ENCODE measurements around the gene RNF223. TPM values are rescaled to one million over a fixed set of nuclear protein-coding genes. Genes with fewer than 3 reads are reported as not detected.
A peak's percentile ranks its signal among the peaks of the same experiment; 100 is the strongest.

The RNF223 gene
- total RNA-seq, 4 donors from 2014 or later = not detected

- Histone ChIP-seq H3K27ac (replicated peaks in 1 of 4) (no peak overlapping the region), H3K36me3 (peaks cover 0 to 8% (median 0%) of the 10 kb centered on the region in 4 donors), H3K9me3 (no peaks in the 10 kb centered on the region), H3K4me3 (no peak overlapping the region), H3K4me1 (peaks cover 27 to 59% (median 44%) of the 10 kb centered on the region in 4 donors), H3K27me3 (no peaks in the 10 kb centered on the region)
- 82% methylated on average over 8 of the region's 10 CpGs for WGBS
- DNase-seq (ENCODE audit: extremely low spot score) = no peak
- intact Hi-C loops (cut with DNase I) = no loop called here
- TF ChIP-seq POLR2AphosphoS5 (IDR thresholded peaks at IDR 0.05) = no peak
- no peak for TF ChIP-seq EP300 (IDR thresholded peaks at IDR 0.05)
- no peak for TF ChIP-seq POLR2A (IDR thresholded peaks at IDR 0.05; ENCODE audit: low read depth)
- TF ChIP-seq, protein P1, sequence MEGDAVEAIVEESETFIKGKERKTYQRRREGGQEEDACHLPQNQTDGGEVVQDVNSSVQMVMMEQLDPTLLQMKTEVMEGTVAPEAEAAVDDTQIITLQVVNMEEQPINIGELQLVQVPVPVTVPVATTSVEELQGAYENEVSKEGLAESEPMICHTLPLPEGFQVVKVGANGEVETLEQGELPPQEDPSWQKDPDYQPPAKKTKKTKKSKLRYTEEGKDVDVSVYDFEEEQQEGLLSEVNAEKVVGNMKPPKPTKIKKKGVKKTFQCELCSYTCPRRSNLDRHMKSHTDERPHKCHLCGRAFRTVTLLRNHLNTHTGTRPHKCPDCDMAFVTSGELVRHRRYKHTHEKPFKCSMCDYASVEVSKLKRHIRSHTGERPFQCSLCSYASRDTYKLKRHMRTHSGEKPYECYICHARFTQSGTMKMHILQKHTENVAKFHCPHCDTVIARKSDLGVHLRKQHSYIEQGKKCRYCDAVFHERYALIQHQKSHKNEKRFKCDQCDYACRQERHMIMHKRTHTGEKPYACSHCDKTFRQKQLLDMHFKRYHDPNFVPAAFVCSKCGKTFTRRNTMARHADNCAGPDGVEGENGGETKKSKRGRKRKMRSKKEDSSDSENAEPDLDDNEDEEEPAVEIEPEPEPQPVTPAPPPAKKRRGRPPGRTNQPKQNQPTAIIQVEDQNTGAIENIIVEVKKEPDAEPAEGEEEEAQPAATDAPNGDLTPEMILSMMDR (IDR thresholded peaks at IDR 0.05) = no peak
Observed at GRCh38 chr1:1025730-1026129, 48.4 kb downstream of the RNF223 start.

DNA sequence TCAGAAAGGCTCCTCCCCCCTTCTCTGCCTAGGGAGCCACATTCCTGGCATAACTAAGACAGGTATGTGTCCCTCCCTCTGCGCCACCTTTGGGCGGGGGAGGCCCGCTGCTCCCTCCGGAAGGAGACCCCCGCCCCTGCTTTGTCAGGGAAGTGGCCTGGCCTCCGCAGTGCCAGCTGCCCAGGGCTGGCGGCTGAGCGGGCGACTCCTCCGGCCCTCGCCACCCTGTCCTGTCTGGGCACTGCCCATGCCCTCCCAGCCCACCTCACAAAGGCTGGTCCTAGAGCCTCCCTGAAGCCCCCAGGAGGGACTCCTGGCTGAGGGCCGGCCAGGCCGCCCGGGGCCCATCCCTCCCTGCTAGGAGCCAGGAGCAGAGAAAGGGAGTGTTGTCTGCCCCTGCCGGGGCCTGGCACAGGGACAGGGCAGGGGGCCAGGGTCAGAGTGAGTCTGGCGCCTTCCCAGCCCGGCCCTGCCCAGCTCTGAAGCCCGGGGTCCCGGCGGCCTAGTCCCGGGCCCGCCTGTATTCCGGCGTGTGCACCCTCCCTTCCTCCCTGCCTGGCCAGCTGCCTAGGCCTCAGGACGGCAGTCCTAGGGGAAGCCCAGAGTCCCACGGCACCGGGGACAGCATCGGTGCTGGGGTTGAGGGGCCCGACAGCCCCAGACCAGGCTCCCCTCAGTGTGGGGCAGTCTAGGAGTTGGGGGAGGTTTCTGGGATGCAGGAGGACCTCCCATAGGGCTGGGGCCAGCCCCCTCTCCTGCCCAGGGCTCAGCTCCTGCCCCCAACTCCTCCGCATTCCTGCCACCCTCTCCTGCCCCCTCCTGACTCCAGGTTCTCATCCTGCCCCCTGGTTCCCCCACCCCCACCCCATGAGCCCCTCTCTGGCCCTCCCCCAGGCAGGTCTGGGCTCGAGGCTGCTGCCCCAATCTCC is 49.1 kb downstream of the RNF223 start:
- H3K36me3 ChIP-seq = peaks cover 0 to 8% (median 0%) of the 10 kb centered on the region in 4 donors
- peak overlapping the region in 3 of 4 donors; percentile 3 to 16 (median 13) for H3K4me3 ChIP-seq
- no peaks in the 10 kb centered on the region for H3K27me3 ChIP-seq
- no peak for DNase-seq (ENCODE audit: extremely low spot score)
- H3K9me3 ChIP-seq = no peaks in the 10 kb centered on the region
- intact Hi-C loops (cut with DNase I) = no loop called here
- H3K4me1 ChIP-seq = peaks cover 31 to 66% (median 51%) of the 10 kb centered on the region in 4 donors
- H3K27ac ChIP-seq (replicated peaks in 1 of 4) = peak overlapping the region in 1 of 4 donors; percentile 43
- WGBS = 79% methylated on average over 21 of the region's 31 CpGs
- TF ChIP-seq POLR2A (IDR thresholded peaks at IDR 0.05; ENCODE audit: low read depth) = no peak
- no peak for TF ChIP-seq POLR2AphosphoS5 (IDR thresholded peaks at IDR 0.05)
- no peak for TF ChIP-seq EP300 (IDR thresholded peaks at IDR 0.05)
- TF ChIP-seq, protein P1 (IDR thresholded peaks at IDR 0.05) = no peak

GRCh38 chr1:1024149-1024770 is 49.8 kb downstream of the RNF223 start:
- no peaks in the 10 kb centered on the region for H3K9me3 ChIP-seq
- intact Hi-C loops (cut with DNase I) = no loop called here
- peak overlapping the region in 1 of 4 donors; percentile 16 for H3K4me3 ChIP-seq
- no peak for DNase-seq (ENCODE audit: extremely low spot score)
- peaks cover 31 to 67% (median 51%) of the 10 kb centered on the region in 4 donors for H3K4me1 ChIP-seq
- H3K36me3 ChIP-seq = peaks cover 0 to 8% (median 0%) of the 10 kb centered on the region in 4 donors
- TF ChIP-seq, protein P1 (IDR thresholded peaks at IDR 0.05) = no peak
- TF ChIP-seq EP300 (IDR thresholded peaks at IDR 0.05) = no peak
- TF ChIP-seq POLR2A (IDR thresholded peaks at IDR 0.05; ENCODE audit: low read depth) = no peak
- TF ChIP-seq POLR2AphosphoS5 (IDR thresholded peaks at IDR 0.05) = no peak
- 86% methylated on average over 6 of the region's 9 CpGs for whole genome bisulfite sequencing
- peak overlapping the region in 1 of 4 donors; percentile 43 for H3K27ac ChIP-seq (replicated peaks in 1 of 4)
- H3K27me3 ChIP-seq = no peaks in the 10 kb centered on the region

- Histone ChIP-seq H3K27ac (replicated peaks in 1 of 4) (no peak overlapping the region), H3K4me3 (no peak overlapping the region), H3K27me3 (no peaks in the 10 kb centered on the region), H3K9me3 (no peaks in the 10 kb centered on the region), H3K36me3 (peaks cover 0 to 8% (median 0%) of the 10 kb centered on the region in 4 donors), H3K4me1 (peaks cover 31 to 73% (median 56%) of the 10 kb centered on the region in 4 donors)
- intact Hi-C loops (cut with DNase I) = no loop called here
- no peak for DNase-seq (ENCODE audit: extremely low spot score)
- TF ChIP-seq EP300 (IDR thresholded peaks at IDR 0.05) = no peak
- WGBS = 50% methylated on average over 5 of the region's 13 CpGs
Observed at GRCh38 chr1:1023700-1024099, 50.4 kb downstream of the RNF223 start.

All from esophagus muscularis mucosa (tissue), 4 donors.